Endothelial cell of umbilical vein (primary cell): ENCODE measurements around the gene RAD51B. TPM values are rescaled to one million over a fixed set of nuclear protein-coding genes. Genes with fewer than 3 reads are reported as not detected.

ENCODE experiments used
- BruUV-seq: library from RNA; stranded (reverse); fragments of 400-500 nt; replicated peaks from 2 replicates; lab custom pipeline; 2021; lab: Mats Ljungman, UMichigan
- CTCF ChIA-PET: fragments of 300-600, 350-600 bp; sonication (Branson Sonifier 250); formaldehyde crosslinking; loops from one replicate; lab custom pipeline; 2021; ENCODE audit warnings: antibody characterized with exemption, inconsistent platforms; lab: Charles Lee
- POLR2A ChIA-PET: fragments of 300-600, 350-600 bp; sonication (Branson Sonifier 250); formaldehyde crosslinking; loops from one replicate; lab custom pipeline; 2021; ENCODE audit warnings: antibody characterized with exemption, inconsistent platforms; lab: Charles Lee
- DNase-seq: peaks from one replicate; pipeline ENCODE4 v3.0.0-alpha.2; 2011; ENCODE audit warnings: low read depth, low spot score
- FAIRE-seq: peaks from 2 replicates; lab custom pipeline; 2011; peaks lifted over from hg19 to GRCh38; lab: Jason Lieb, UNC
- H2AFZ ChIP-seq: 2 replicates; pipeline ENCODE4 v1.6.0; 2012; ENCODE audit warnings: low read depth, low read length, control low read depth, inconsistent platforms
- H3K27ac ChIP-seq: 2 replicates; pipeline ENCODE4 v1.5.1; 2011; ENCODE audit warnings: low read depth, mild to moderate bottlenecking, control low read depth, low read length, moderate library complexity; ENCODE audit not compliant: insufficient read depth
- H3K27me3 ChIP-seq, 2 experiments: 2 replicates each; pipeline versions ENCODE4 v1.6.0 to v1.6.1; 2011; ENCODE audit warnings: low read length in 2 of 2, mixed read lengths in 1 of 2; ENCODE audit not compliant: control insufficient read depth in 2 of 2, insufficient read depth in 2 of 2
- H3K36me3 ChIP-seq, 2 experiments: 2 replicates in 1 of 2; 3 replicates in 1 of 2; pipeline ENCODE4 v1.5.1; 2011; ENCODE audit warnings: low read length in 2 of 2, mild to moderate bottlenecking in 1 of 2, moderate library complexity in 1 of 2; ENCODE audit not compliant: control insufficient read depth in 2 of 2, insufficient read depth in 2 of 2; ENCODE audit errors: extremely low read depth in 1 of 2
- H3K4me1 ChIP-seq: 3 replicates; pipeline ENCODE4 v1.5.1; 2011; ENCODE audit warnings: mild to moderate bottlenecking, low read length; ENCODE audit not compliant: control insufficient read depth, insufficient read depth; ENCODE audit errors: extremely low read depth
- H3K4me2 ChIP-seq: 2 replicates; pipeline ENCODE4 v1.6.1; 2011; ENCODE audit warnings: low read length, control low read depth, mixed read lengths; ENCODE audit not compliant: insufficient read depth
- H3K4me3 ChIP-seq, 3 experiments: fragments of 200-600 bp in 1 of 3; sonication (generic), shearing (Covaris generic) in 1 of 3; replicated peaks in 1 of 3; 2 replicates each; pipeline ENCODE4 v1.5.1; 2011 to 2016; ENCODE audit warnings: control low read depth in 3 of 3, low read length in 3 of 3, mild to moderate bottlenecking in 2 of 3, inconsistent platforms in 1 of 3, low read depth in 1 of 3, moderate library complexity in 1 of 3; ENCODE audit not compliant: insufficient read depth in 1 of 3
- H3K79me2 ChIP-seq: 2 replicates; pipeline ENCODE4 v1.6.0; 2012; ENCODE audit warnings: low read length, inconsistent platforms; ENCODE audit not compliant: control insufficient read depth, insufficient read depth
- H3K9ac ChIP-seq: replicated peaks from 2 replicates; pipeline ENCODE3; 2011; ENCODE audit warnings: low read length, control low read depth; ENCODE audit not compliant: insufficient read depth; ENCODE audit errors: extremely low read depth
- H3K9me1 ChIP-seq: replicated peaks from 3 replicates; pipeline ENCODE4 v1.6.0; 2011; ENCODE audit warnings: mild to moderate bottlenecking, low read length; ENCODE audit not compliant: control insufficient read depth, insufficient read depth; ENCODE audit errors: extremely low read depth
- H3K9me3 ChIP-seq: replicated peaks from 2 replicates; pipeline ENCODE4 v1.5.1; 2012; ENCODE audit warnings: low read length, inconsistent platforms; ENCODE audit not compliant: control insufficient read depth, insufficient read depth
- H4K20me1 ChIP-seq: replicated peaks from 2 replicates; pipeline ENCODE3; 2011; ENCODE audit warnings: mild to moderate bottlenecking, low read length; ENCODE audit not compliant: control insufficient read depth, insufficient read depth; ENCODE audit errors: extremely low read depth
- EZH2 ChIP-seq: IDR thresholded peaks from 2 replicates; pipeline ENCODE4 v1.6.1; 2012; ENCODE audit warnings: borderline replicate concordance, low read depth, mild to moderate bottlenecking, moderate library complexity, low read length, inconsistent platforms; ENCODE audit not compliant: severe bottlenecking
- FOS ChIP-seq: IDR thresholded peaks from 2 replicates; pipeline ENCODE4 v1.6.1; 2011; ENCODE audit warnings: mild to moderate bottlenecking, low read length, moderate library complexity, borderline replicate concordance; ENCODE audit not compliant: insufficient read depth
- GATA2 ChIP-seq: IDR thresholded peaks from 2 replicates; pipeline ENCODE4 v1.7.0; 2011; ENCODE audit warnings: low read depth, mild to moderate bottlenecking, moderate library complexity, mixed read lengths, low read length; ENCODE audit not compliant: insufficient read length, insufficient read depth
- JUN ChIP-seq: IDR thresholded peaks from 2 replicates; pipeline ENCODE4 v1.6.1; 2011; ENCODE audit warnings: borderline replicate concordance, low read depth; ENCODE audit not compliant: insufficient read length, insufficient read depth
- MYC ChIP-seq: IDR thresholded peaks from one replicate; pipeline ENCODE4 v1.6.1; 2011; ENCODE audit warnings: mild to moderate bottlenecking, low read depth, low read length
- POLR2A ChIP-seq: IDR thresholded peaks from 2 replicates; pipeline ENCODE4 v1.6.1; 2012; ENCODE audit warnings: low read depth, mild to moderate bottlenecking, control low read depth, low read length
- POLR2AphosphoS5 ChIP-seq: IDR thresholded peaks from 2 replicates; pipeline ENCODE4 v1.6.1; 2012; ENCODE audit warnings: low read depth, mild to moderate bottlenecking, control low read depth, low read length, moderate library complexity; ENCODE audit not compliant: insufficient read depth
- dilution Hi-C: fragments of 300-500 bp; cut with MboI; formaldehyde crosslinking; loops from one replicate; pipeline ENCODE4 v1.15.0; 2019; ENCODE audit warnings: low sequenced_read_pairs; ENCODE audit not compliant: extremely low pct_ligation_motif_present
- intact Hi-C: fragments of 100-400 bp; cut with micrococcal nuclease; formaldehyde crosslinking; loops from one replicate; pipeline ENCODE4 v1.10.0; 2022
- polyA plus RNA-seq, 4 experiments: library from polyadenylated mRNA; depleted of rRNA in 3 of 4; stranded (reverse) in 3 of 4; unstranded in 1 of 4; fragments of >200 nt; gene quantifications; 2 replicates each; pipeline versions ENCODE4 v1.2.1 to v1.2.3, GENCODE V29; 2011 to 2012; ENCODE audit warnings: missing spikeins in 1 of 4
- total RNA-seq: library from RNA; stranded (reverse); gene quantifications from 2 replicates; pipeline ENCODE4 v1.2.3, GENCODE V29; 2021
- TF ChIP-seq, protein P1 (sequence below), 2 donors: IDR thresholded peaks; 1 replicate in 1 of 2; 2 replicates in 1 of 2; pipeline ENCODE4 v1.5.1; 2011; ENCODE audit warnings: low read length in 2 of 2, mild to moderate bottlenecking in 2 of 2, moderate library complexity in 2 of 2, control low read depth in 1 of 2, inconsistent platforms in 1 of 2, low read depth in 1 of 2; ENCODE audit not compliant: insufficient read depth in 1 of 2; ENCODE audit errors: extremely low read depth in 1 of 2
- TF ChIP-seq, protein P2 (sequence below): IDR thresholded peaks from 2 replicates; pipeline ENCODE4 v1.6.1; 2011; ENCODE audit not compliant: insufficient read depth, insufficient read length

RAD51B gene
- total and polyA plus RNA-seq, 2 donors (not counting 3 experiments of a cell fraction or from before 2014, with no cell fraction given), result 3.9 to 19.0 TPM

DNA sequence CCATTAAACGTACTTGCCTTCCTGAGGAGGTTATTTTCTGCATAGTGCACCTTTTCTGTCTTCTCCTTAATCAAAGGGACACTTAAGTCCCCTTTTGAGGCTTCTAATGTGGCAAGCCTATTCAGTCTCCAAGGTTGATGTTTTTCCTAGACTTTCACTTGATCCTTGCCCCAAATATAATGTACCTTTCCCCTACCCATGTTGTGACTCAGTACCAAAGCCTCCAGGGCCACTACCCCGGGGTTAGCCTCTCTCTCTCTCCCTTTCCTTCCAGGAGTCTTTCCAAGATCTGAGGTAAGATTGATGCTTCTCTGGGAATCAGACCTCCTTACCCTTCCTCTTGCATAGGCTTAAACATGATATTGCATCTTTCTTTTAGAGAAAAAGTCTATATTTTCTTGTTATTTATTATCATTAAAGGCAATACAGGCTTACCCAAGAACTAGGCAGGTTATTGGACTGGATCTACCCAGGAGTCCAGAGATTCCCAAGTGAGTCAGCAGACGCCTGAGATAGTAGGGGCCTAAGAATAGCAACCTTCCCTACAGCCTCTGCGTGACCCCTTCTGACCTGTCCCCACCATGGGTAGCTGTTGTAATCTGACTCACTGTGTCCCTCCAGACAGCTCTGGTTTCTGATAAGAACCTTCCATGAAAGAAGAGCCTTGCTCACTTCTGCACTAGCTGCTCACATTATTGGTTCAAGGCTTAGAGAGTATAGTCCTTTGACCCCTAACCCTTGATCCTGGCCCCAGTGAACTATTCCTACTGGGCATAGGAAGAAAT lies 800.4 kb downstream of the RAD51B start:
- no TSS peak for BruUV-seq
- TF ChIP-seq GATA2, result no peak
- no peak for TF ChIP-seq FOS
- TF ChIP-seq EZH2, result no peak
- TF ChIP-seq POLR2AphosphoS5, result no peak
- no peak for TF ChIP-seq MYC
- TF ChIP-seq POLR2A, result no peak
- no peak for TF ChIP-seq JUN
- TF ChIP-seq, protein P1, sequence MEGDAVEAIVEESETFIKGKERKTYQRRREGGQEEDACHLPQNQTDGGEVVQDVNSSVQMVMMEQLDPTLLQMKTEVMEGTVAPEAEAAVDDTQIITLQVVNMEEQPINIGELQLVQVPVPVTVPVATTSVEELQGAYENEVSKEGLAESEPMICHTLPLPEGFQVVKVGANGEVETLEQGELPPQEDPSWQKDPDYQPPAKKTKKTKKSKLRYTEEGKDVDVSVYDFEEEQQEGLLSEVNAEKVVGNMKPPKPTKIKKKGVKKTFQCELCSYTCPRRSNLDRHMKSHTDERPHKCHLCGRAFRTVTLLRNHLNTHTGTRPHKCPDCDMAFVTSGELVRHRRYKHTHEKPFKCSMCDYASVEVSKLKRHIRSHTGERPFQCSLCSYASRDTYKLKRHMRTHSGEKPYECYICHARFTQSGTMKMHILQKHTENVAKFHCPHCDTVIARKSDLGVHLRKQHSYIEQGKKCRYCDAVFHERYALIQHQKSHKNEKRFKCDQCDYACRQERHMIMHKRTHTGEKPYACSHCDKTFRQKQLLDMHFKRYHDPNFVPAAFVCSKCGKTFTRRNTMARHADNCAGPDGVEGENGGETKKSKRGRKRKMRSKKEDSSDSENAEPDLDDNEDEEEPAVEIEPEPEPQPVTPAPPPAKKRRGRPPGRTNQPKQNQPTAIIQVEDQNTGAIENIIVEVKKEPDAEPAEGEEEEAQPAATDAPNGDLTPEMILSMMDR (IDR thresholded peaks at IDR 0.05; ENCODE audit: extremely low read depth in 1 of 2, insufficient read depth in 1 of 2, low read depth in 1 of 2, low read length in 2 of 2), result no peak
- TF ChIP-seq, protein P2, sequence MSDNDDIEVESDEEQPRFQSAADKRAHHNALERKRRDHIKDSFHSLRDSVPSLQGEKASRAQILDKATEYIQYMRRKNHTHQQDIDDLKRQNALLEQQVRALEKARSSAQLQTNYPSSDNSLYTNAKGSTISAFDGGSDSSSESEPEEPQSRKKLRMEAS, result no peak
- no peak for DNase-seq
- no peaks in the 10 kb centered on the region for H3K4me1 ChIP-seq
- dilution Hi-C loops (no loop called here), intact Hi-C loops (no loop called here)
- H3K27me3 ChIP-seq, result no peaks in the 10 kb centered on the region
- no peaks in the 10 kb centered on the region for H3K36me3 ChIP-seq
- FAIRE-seq, result no peak
- H3K9me3 ChIP-seq, result peaks cover 5% of the 10 kb centered on the region
- no peak overlapping the region for H3K9ac ChIP-seq
- no peaks in the 10 kb centered on the region for H4K20me1 ChIP-seq
- H3K4me3 ChIP-seq, result no peak overlapping the region
- ChIA-PET POLR2A (no interaction called here), CTCF (interaction anchor here (1.0 kb wide), 1 partner anchor 10 kb away, joined by 3 read pairs; no protein-coding TSS in a partner anchor)
- H3K27ac ChIP-seq, result no peak overlapping the region
- no peak overlapping the region for H3K4me2 ChIP-seq
- H2AFZ ChIP-seq, result no peak overlapping the region
- H3K79me2 ChIP-seq, result no peaks in the 10 kb centered on the region
- H3K9me1 ChIP-seq, result no peaks in the 10 kb centered on the region
